SK-N-MC (cell line): ENCODE measurements around the gene BPIFA1.
A peak's percentile ranks its signal among the peaks of the same experiment; 100 is the strongest.

Source experiments
- DNase-seq: peaks from one replicate; pipeline ENCODE4 v3.0.0-alpha.2; 2011; ENCODE audit warnings: low read depth, low spot score
- H3K27ac ChIP-seq: fragments of 200-600 bp; sonication (generic); 2 replicates; pipeline ENCODE4 v1.5.1; 2016; ENCODE audit warnings: mixed run types
- H3K36me3 ChIP-seq: fragments of 200-600 bp; sonication (generic); 2 replicates; pipeline ENCODE4 v1.6.1; 2017; ENCODE audit warnings: antibody characterized with exemption, low read length, mixed read lengths; ENCODE audit not compliant: insufficient read depth
- H3K4me3 ChIP-seq: fragments of 200-600 bp; sonication (generic); 2 replicates; pipeline ENCODE4 v1.5.1; 2016
- H3K9ac ChIP-seq: fragments of 200-600 bp; sonication (generic); 2 replicates; pipeline ENCODE4 v1.8.0; 2017; ENCODE audit warnings: mixed run types, mixed read lengths; ENCODE audit not compliant: insufficient read length
- H3K9me3 ChIP-seq: fragments of 200-600 bp; sonication (generic); 2 replicates; pipeline ENCODE4 v1.6.1; 2017; ENCODE audit warnings: low read depth, mild to moderate bottlenecking, antibody characterized with exemption, low read length, moderate library complexity, mixed read lengths
- EZH2 ChIP-seq: fragments of 200-600 bp; sonication (generic); IDR thresholded peaks from one replicate; pipeline ENCODE4 v1.6.1; 2017; ENCODE audit warnings: antibody characterized with exemption
- FOXP2 ChIP-seq: optimal IDR thresholded peaks from 2 replicates; pipeline ENCODE3; 2011; ENCODE audit warnings: mild to moderate bottlenecking, moderate library complexity; ENCODE audit not compliant: insufficient read depth; ENCODE audit errors: extremely low read length, control extremely low read depth
- POLR2AphosphoS5 ChIP-seq: IDR thresholded peaks from 2 replicates; pipeline ENCODE4 v1.6.1; 2012; ENCODE audit warnings: mild to moderate bottlenecking, low read depth, low read length, borderline replicate concordance

BPIFA1 gene

DNA sequence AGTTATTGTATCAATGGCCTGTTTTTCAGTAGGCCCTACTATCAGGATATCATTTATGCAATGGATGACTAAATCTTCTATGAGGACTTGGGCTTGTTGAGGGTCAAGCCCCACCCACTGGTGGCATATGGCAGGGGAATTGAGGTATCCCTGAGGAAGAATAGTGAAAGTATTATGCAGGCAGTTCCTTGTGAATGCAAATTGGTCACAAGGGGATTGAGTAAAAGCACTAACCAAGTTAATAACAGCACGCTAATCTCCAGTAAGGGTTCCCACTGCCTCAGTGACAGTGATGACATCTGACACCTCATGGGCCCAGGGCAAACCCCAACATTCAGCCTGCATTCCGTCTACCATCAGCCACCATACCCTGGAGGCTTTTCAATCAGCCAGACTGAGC, 14.9 kb downstream of the BPIFA1 start:
- TF ChIP-seq POLR2AphosphoS5 (no peak), EZH2 (no peak), FOXP2 (no peak)
- Histone ChIP-seq H3K9ac (no peak overlapping the region), H3K27ac (no peak overlapping the region), H3K36me3 (no peaks in the 10 kb centered on the region), H3K4me3 (no peak overlapping the region), H3K9me3 (no peaks in the 10 kb centered on the region)
- no peak for DNase-seq

DNA sequence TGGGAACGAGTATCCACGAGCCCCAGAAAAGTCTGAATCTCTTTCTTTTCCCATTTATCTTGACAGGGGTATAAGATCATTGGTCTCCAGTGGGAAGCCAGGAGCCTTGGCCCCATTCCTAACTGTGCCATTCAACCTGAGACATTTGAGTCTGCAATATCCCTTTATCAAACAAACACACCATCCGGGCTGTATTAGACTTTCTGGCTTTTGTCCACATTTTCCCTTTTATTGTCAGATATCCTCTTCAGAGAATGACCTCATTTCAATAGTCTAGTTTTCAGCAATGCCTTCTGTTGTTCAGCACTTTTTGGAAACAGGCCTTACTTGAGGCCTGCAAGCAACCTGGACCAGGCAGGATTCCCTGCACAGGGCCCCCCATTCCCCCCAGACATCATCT, 15.7 kb downstream of the BPIFA1 start:
- no peak for DNase-seq
- Histone ChIP-seq H3K4me3 (no peak overlapping the region), H3K9me3 (no peaks in the 10 kb centered on the region), H3K27ac (no peak overlapping the region), H3K9ac (no peak overlapping the region), H3K36me3 (no peaks in the 10 kb centered on the region)
- TF ChIP-seq POLR2AphosphoS5 (no peak), FOXP2 (no peak)

DNA sequence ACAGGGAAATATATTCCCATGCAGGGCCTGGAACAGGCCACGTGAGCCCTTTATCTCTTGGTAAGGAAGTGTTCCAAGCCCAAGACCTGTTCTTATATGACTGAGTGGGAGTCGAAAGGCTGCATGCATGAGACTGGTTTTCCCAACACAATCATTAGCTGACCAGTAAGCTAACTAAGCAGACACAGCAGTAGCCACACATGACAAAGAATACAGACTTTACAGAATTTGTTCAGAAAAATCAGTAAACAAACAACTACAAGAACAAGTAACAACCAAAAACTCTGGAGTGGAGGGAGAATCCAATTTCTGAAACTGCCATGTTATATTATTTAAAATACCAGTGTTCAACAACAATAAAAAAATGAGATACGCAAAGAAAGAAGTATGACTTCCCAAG, 16.7 kb downstream of the BPIFA1 start:
- Histone ChIP-seq H3K4me3 (no peak overlapping the region), H3K27ac (no peak overlapping the region), H3K36me3 (no peaks in the 10 kb centered on the region), H3K9me3 (no peaks in the 10 kb centered on the region), H3K9ac (no peak overlapping the region)
- no peak for TF ChIP-seq EZH2
- no peak for TF ChIP-seq FOXP2
- no peak for TF ChIP-seq POLR2AphosphoS5
- no peak for DNase-seq

DNA sequence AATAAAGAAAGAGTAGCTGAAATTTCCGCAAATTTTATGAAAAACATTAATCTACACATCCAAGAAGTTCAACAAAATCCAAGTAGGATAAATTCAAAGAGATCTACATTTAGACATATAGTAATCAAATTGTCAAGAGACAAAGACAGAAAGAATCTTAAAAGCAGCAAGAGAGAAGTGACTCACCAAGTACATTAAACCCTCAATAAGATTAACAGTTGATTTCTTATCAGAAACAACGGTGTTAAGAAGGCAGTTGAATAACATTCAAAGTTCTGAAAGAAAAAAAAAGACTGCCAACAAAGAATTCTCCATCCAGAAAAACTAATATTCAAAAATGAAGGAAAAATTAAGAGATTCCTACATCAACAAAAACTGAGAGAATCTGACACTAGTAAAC, 19.2 kb downstream of the BPIFA1 start:
- TF ChIP-seq EZH2 (no peak), POLR2AphosphoS5 (no peak), FOXP2 (no peak)
- Histone ChIP-seq H3K36me3 (no peaks in the 10 kb centered on the region), H3K4me3 (no peak overlapping the region), H3K9me3 (no peaks in the 10 kb centered on the region), H3K27ac (no peak overlapping the region), H3K9ac (no peak overlapping the region)
- no peak for DNase-seq

DNA sequence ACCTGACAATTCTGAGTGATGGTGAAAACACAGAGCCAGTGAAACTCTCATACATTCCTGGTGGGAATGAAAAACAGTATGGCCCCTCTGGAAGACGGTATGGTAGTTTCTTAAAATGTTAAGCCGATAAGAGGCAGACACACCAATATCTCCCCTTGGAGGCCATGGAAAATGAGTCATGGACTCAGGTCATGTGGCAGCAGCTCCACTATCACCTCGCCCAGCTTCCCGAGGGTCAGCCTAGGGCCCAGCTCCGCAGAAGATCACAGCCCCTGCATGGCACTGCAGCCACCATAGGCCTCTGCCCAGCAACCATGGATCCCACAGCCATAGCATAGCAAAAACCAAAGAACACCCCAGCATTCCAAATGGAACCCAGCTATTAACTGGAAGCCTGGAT, 21.4 kb downstream of the BPIFA1 start:
- TF ChIP-seq EZH2 (no peak), FOXP2 (no peak), POLR2AphosphoS5 (no peak)
- no peak overlapping the region for H3K9ac ChIP-seq
- H3K9me3 ChIP-seq, result 0 out of 2 replicates have a peak, but pooled peaks cover 2% of the 10 kb centered on the region
- H3K36me3 ChIP-seq, result no peaks in the 10 kb centered on the region
- no peak overlapping the region for H3K4me3 ChIP-seq
- H3K27ac ChIP-seq, result no peak overlapping the region
- no peak for DNase-seq

DNA sequence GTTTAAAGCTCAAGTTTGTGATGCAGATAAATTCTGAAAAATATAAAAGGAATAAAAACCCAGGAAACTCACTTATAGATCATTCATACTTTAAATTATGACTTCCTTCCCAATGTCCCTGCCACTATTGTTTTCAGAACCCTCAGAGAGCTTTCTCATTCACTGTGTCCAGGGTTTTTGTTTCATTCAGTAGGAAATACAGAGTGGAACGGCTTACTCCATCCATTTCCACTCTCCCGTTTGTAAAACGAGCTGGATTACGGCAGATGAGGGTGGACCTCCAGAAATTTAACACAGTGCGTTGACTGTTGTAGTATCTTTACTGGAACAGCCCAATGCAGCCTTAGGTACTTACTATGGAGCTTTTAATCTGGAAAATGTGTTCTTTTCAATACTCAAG, 23.6 kb downstream of the BPIFA1 start:
- Histone ChIP-seq H3K9me3 (0 out of 2 replicates have a peak, but pooled peaks cover 2% of the 10 kb centered on the region), H3K27ac (no peak overlapping the region), H3K36me3 (no peaks in the 10 kb centered on the region), H3K9ac (no peak overlapping the region), H3K4me3 (no peak overlapping the region)
- TF ChIP-seq POLR2AphosphoS5 (no peak), EZH2 (no peak), FOXP2 (no peak)
- no peak for DNase-seq

DNA sequence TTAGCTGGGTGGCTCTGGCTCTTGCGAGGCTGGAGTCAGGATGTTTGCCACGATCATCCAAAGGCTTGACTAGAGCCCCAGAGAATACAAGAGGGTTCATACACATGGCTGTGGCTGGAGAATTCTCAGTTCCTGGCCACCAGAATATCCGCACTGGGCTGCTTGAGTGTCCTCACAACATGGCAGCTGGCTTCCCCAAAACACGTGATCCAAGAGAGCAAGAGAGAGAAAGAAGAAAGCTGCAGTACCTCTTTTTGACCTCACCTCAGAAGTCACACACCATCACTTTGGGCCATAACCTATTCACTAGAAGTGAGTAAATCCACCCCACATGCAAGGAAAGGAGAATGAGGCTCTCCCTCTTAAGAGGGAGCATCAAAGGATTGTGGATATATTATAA, 25.7 kb downstream of the BPIFA1 start:
- Histone ChIP-seq H3K9ac (no peak overlapping the region), H3K36me3 (no peaks in the 10 kb centered on the region), H3K9me3 (0 out of 2 replicates have a peak, but pooled peaks cover 2% of the 10 kb centered on the region), H3K4me3 (no peak overlapping the region), H3K27ac (no peak overlapping the region)
- no peak for DNase-seq
- TF ChIP-seq FOXP2 (no peak), POLR2AphosphoS5 (no peak)

DNA sequence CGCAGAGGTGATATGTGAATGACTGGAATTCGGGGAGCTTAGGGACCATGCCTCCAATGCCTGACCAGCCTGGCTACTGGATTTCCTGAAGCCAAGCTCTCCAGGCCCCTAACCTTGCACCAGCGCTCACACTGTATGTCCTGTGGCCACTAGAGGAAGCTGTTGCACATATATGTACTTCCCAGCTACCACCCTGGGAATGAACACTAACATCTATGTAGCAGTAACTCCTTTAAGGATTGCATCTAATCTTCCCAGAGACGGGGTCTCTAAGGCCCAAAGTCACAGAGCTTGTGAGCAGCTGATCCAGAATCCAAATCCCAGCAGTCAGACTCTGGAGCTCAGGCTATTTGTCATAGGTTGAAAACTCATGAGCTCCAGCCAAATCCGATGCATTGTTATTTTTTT, 26.9 kb downstream of the BPIFA1 start:
- peak; percentile 2 for DNase-seq
- H3K9me3 ChIP-seq, result 0 out of 2 replicates have a peak, but pooled peaks cover 2% of the 10 kb centered on the region
- TF ChIP-seq POLR2AphosphoS5 (no peak), EZH2 (no peak), FOXP2 (no peak)
- H3K36me3 ChIP-seq, result no peaks in the 10 kb centered on the region
- no peak overlapping the region for H3K9ac ChIP-seq
- H3K27ac ChIP-seq, result no peak overlapping the region
- H3K4me3 ChIP-seq, result no peak overlapping the region

DNA sequence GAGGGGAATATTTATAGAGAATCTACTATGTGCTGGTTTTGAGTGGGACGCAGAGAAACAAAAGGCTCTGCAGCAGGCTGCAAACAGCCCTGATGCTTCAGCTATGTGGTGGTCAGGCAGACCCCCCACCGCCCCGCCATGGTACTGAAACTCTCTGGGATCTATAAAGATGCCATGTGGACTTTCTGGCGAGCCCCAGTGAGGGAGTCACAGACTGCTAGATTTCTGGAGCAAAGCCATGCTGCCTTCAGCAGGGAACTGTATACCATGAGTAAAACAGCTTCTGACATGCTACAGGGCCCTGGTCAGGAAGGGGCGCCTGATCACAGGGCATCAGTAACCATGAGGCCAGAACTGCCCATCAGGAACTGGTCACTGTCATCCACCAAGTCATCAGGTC, 28.0 kb downstream of the BPIFA1 start:
- TF ChIP-seq EZH2 (no peak), FOXP2 (no peak), POLR2AphosphoS5 (no peak)
- Histone ChIP-seq H3K4me3 (no peak overlapping the region), H3K9ac (no peak overlapping the region), H3K27ac (no peak overlapping the region), H3K9me3 (0 out of 2 replicates have a peak, but pooled peaks cover 2% of the 10 kb centered on the region), H3K36me3 (no peaks in the 10 kb centered on the region)
- no peak for DNase-seq

DNA sequence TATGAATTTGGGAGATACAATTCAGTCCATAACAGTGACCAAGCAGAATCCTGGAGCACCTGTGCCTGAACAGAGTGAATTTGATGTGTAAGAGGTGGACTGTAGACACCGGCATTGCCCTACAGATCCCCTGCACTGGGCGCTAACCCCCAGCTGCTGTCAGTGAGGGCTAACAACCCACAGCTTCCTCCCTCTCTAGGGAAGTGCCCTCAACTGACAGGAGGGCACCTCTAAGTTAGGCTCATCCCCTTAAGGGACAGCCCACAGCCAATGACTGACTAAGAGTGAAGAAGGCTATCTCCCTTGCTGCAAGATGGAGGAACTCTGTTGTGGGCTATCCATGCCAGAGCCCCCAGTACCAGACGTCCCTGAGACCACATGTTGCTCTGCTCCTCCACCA, 31.9 kb downstream of the BPIFA1 start:
- H3K9me3 ChIP-seq, result no peaks in the 10 kb centered on the region
- H3K36me3 ChIP-seq, result no peaks in the 10 kb centered on the region
- no peak overlapping the region for H3K4me3 ChIP-seq
- no peak overlapping the region for H3K27ac ChIP-seq
- TF ChIP-seq FOXP2 (no peak), POLR2AphosphoS5 (no peak), EZH2 (no peak)
- H3K9ac ChIP-seq, result no peak overlapping the region
- no peak for DNase-seq
